SK-N-DZ (cell line): ENCODE data around the gene NDUFS1.
"Not testable (repeated sequence)": the region's sequence is repeated elsewhere in the genome, so short reads cannot be mapped to it uniquely, and the experiment has no call there.

ENCODE experiments used
- DNase-seq: peaks from one replicate; pipeline ENCODE4 v3.0.0-alpha.2; 2015; ENCODE audit warnings: low spot score

The NDUFS1 gene

GRCh38 chr2:206163251-206163880 lies 4.1 kb upstream of the NDUFS1 start:
- DNase-seq, result no peak

GRCh38 chr2:206162401-206162800 lies 3.2 kb upstream of the NDUFS1 start:
- not testable (repeated sequence) for DNase-seq

GRCh38 chr2:206160807-206161179 lies 1.5 kb upstream of the NDUFS1 start:
- no peak for DNase-seq

GRCh38 chr2:206160125-206160806 lies 1.0 kb upstream of the NDUFS1 start:
- DNase-seq, result no peak

- DNase-seq, result no peak
Measured at GRCh38 chr2:206158563-206159345, 490 bp downstream of the NDUFS1 start.

- DNase-seq, result not testable (repeated sequence)
Measured at GRCh38 chr2:206157014-206157413, 2.2 kb downstream of the NDUFS1 start.

GRCh38 chr2:206154197-206154596 lies 5.0 kb downstream of the NDUFS1 start:
- DNase-seq, result no peak

GRCh38 chr2:206150631-206151030 lies 8.6 kb downstream of the NDUFS1 start:
- DNase-seq, result no peak

- DNase-seq, result no peak
Measured at GRCh38 chr2:206150168-206150567, 9.1 kb downstream of the NDUFS1 start.

GRCh38 chr2:206149330-206149729 lies 9.9 kb downstream of the NDUFS1 start:
- DNase-seq, result no peak

GRCh38 chr2:206145665-206146064 lies 13.6 kb downstream of the NDUFS1 start:
- no peak for DNase-seq

- no peak for DNase-seq
Measured at GRCh38 chr2:206144383-206144782, 14.9 kb downstream of the NDUFS1 start.

GRCh38 chr2:206143451-206143850 lies 15.8 kb downstream of the NDUFS1 start:
- DNase-seq, result no peak

GRCh38 chr2:206127656-206128055 lies 31.6 kb downstream of the NDUFS1 start:
- DNase-seq, result no peak

GRCh38 chr2:206125901-206126300 lies 33.3 kb downstream of the NDUFS1 start:
- no peak for DNase-seq

GRCh38 chr2:206122569-206122968 lies 36.7 kb downstream of the NDUFS1 start:
- not testable (repeated sequence) for DNase-seq

GRCh38 chr2:206116278-206116677 lies 43.0 kb downstream of the NDUFS1 start:
- no peak for DNase-seq

- DNase-seq, result no peak
Measured at GRCh38 chr2:206115026-206115578, 44.1 kb downstream of the NDUFS1 start.

- DNase-seq, result no peak
Measured at GRCh38 chr2:206112846-206113547, 46.2 kb downstream of the NDUFS1 start.

GRCh38 chr2:206112108-206112507 lies 47.1 kb downstream of the NDUFS1 start:
- DNase-seq, result no peak

GRCh38 chr2:206108713-206109112 lies 50.5 kb downstream of the NDUFS1 start:
- no peak for DNase-seq

- DNase-seq, result no peak
Measured at GRCh38 chr2:206105541-206105940, 53.7 kb downstream of the NDUFS1 start.
